Anterior cingulate cortex (tissue), 58 donors: ENCODE results near the gene FAM234B.

Experiments
- DNase-seq, 58 donors: peaks; one replicate each; lab custom pipeline; 2025; lab: John Stamatoyannopoulos, UW

FAM234B gene

GRCh38 chr12:13044002-13044905 is at the start of gene FAM234B:
FAM234B (plus strand) TSS chr12:13044381; CDS start chr12:13044404, 23 bp downstream.
- DNase-seq: peak in 57 of 58 donors; percentile 27 to 88 (median 72)

- DNase-seq: no peak
Measured at GRCh38 chr12:12995088-12995487, 49.1 kb upstream of the FAM234B start.

- no peak for DNase-seq
Measured at GRCh38 chr12:12996209-12996608, 48.0 kb upstream of the FAM234B start.

GRCh38 chr12:12997156-12997555 is 47.0 kb upstream of the FAM234B start:
- DNase-seq: no peak

- DNase-seq: no peak
Measured at GRCh38 chr12:12997734-12998133, 46.4 kb upstream of the FAM234B start.

- no peak for DNase-seq
Measured at GRCh38 chr12:12998248-12998647, 45.9 kb upstream of the FAM234B start.

GRCh38 chr12:12999271-12999958 is 44.8 kb upstream of the FAM234B start:
- DNase-seq: peak in 8 of 58 donors; percentile 51 to 65 (median 60)

GRCh38 chr12:12999959-13000615 is 44.1 kb upstream of the FAM234B start, which contains the start of gene HEBP1:
HEBP1 (minus strand) TSS chr12:13000265; CDS start chr12:13000114, 151 bp downstream.
- peak in 57 of 58 donors; percentile 74 to 99 (median 95) for DNase-seq

GRCh38 chr12:13000616-13000924 is 43.6 kb upstream of the FAM234B start:
- peak in 14 of 58 donors; percentile 46 to 79 (median 62) for DNase-seq

- DNase-seq: peak in 50 of 58 donors; percentile 16 to 78 (median 52)
Measured at GRCh38 chr12:13000925-13001774, 43.0 kb upstream of the FAM234B start.

GRCh38 chr12:13001775-13002040 is 42.5 kb upstream of the FAM234B start:
- no peak for DNase-seq

GRCh38 chr12:13002301-13003097 is 41.7 kb upstream of the FAM234B start:
- DNase-seq: no peak

- DNase-seq: no peak
Measured at GRCh38 chr12:13004361-13004760, 39.8 kb upstream of the FAM234B start.

GRCh38 chr12:13004986-13005385 is 39.2 kb upstream of the FAM234B start:
- DNase-seq: no peak

- DNase-seq: no peak
Measured at GRCh38 chr12:13005649-13006048, 38.5 kb upstream of the FAM234B start.

GRCh38 chr12:13007496-13008233 is 36.5 kb upstream of the FAM234B start:
- no peak for DNase-seq

- DNase-seq: no peak
Measured at GRCh38 chr12:13008741-13009380, 35.3 kb upstream of the FAM234B start.

- DNase-seq: no peak
Measured at GRCh38 chr12:13011098-13011497, 33.1 kb upstream of the FAM234B start.
